Heart left ventricle (tissue), 16 donors: Measurements from ENCODE around the gene TOMM7. TPM values are rescaled to one million over a fixed set of nuclear protein-coding genes. Genes with fewer than 3 reads are reported as not detected.
"Not testable (repeated sequence)": the region's sequence is repeated elsewhere in the genome, so short reads cannot be mapped to it uniquely, and the experiment has no call there.

Experiments
- ATAC-seq, 4 donors: fragments of 200-7000 bp; cut with Tn5 transposase; one replicate each; pipeline ENCODE4 v1.9.1; 2020 to 2022; ENCODE audit warnings: moderate library complexity in 4 of 4, mild to moderate bottlenecking in 3 of 4, moderate number of reproducible peaks in 1 of 4
- DNase-seq, 5 donors: peaks; one replicate each; pipeline ENCODE4 v3.0.0-alpha.2; 2020
- H3K27ac ChIP-seq, 12 donors: fragments of 200-600 bp; sonication (generic) in 4 of 12; one replicate each; pipeline versions ENCODE4 v1.5.0 to v1.8.0; 2016 to 2022; ENCODE audit warnings: mild to moderate bottlenecking in 2 of 12
- H3K27me3 ChIP-seq, 9 donors: fragments of 200-600 bp; sonication (generic) in 2 of 9; one replicate each; pipeline versions ENCODE4 v1.5.1 to v1.8.0; 2016 to 2022; ENCODE audit warnings: mild to moderate bottlenecking in 3 of 9
- H3K36me3 ChIP-seq, 9 donors: fragments of 200-600 bp; sonication (generic) in 2 of 9; one replicate each; pipeline versions ENCODE4 v1.5.0 to v1.8.0; 2018 to 2022; ENCODE audit warnings: mild to moderate bottlenecking in 2 of 9
- H3K4me1 ChIP-seq, 12 donors: fragments of 200-600 bp; sonication (generic) in 4 of 12; one replicate each; pipeline versions ENCODE4 v1.5.0 to v1.8.0; 2016 to 2022; ENCODE audit warnings: mild to moderate bottlenecking in 3 of 12
- H3K4me3 ChIP-seq, 12 donors: fragments of 200-600 bp; sonication (generic) in 4 of 12; one replicate each; pipeline versions ENCODE4 v1.5.0 to v1.8.0; 2017 to 2022; ENCODE audit warnings: mild to moderate bottlenecking in 9 of 12, moderate library complexity in 4 of 12
- H3K9me3 ChIP-seq, 12 donors: fragments of 200-600 bp; sonication (generic) in 4 of 12; one replicate each; pipeline versions ENCODE4 v1.5.0 to v1.8.0; 2016 to 2022; ENCODE audit warnings: mild to moderate bottlenecking in 1 of 12
- CTCF ChIP-seq, 12 donors: fragments of 200-600 bp; sonication (generic) in 4 of 12; IDR thresholded peaks; one replicate each; pipeline versions ENCODE4 v1.5.0 to v1.8.0; 2018 to 2022; ENCODE audit warnings: antibody characterized with exemption in 12 of 12, mild to moderate bottlenecking in 5 of 12
- POLR2A ChIP-seq, 2 donors: fragments of 450-650 bp; IDR thresholded peaks; one replicate each; pipeline ENCODE4 v1.6.1; 2017; ENCODE audit warnings: antibody characterized with exemption in 2 of 2, mild to moderate bottlenecking in 2 of 2, moderate library complexity in 2 of 2
- WGBS, 4 donors: extraction: QIAGEN DNeasy Blood & Tissue Kit in 2 of 4; methylation state at CpG; one replicate each; pipeline versions ENCODE4 v1.1.5 to v1.1.7; 2013 to 2018; 5-methylcytosine and 5-hydroxymethylcytosine counted together
- intact Hi-C, 10 donors: fragments of 100-400 bp; cut with DNase I; formaldehyde crosslinking; loops; one replicate each; pipeline versions ENCODE4 v1.11.1 to v1.14.2; 2022
- polyA plus RNA-seq, 2 donors: library from polyadenylated mRNA; stranded (reverse); fragments of 200-250 nt; gene quantifications; one replicate each; pipeline ENCODE4 v1.2.3, GENCODE V29; 2013
- total RNA-seq, 9 donors: library from RNA; depleted of rRNA in 2 of 9; stranded (reverse); fragments of >200 nt in 2 of 9; fragmentation: NEBNext Ultra II Directional in 3 of 9; extraction: Animal tissue kit (Norgen Biotek cat#: 25700) in 3 of 9; gene quantifications; one replicate each; pipeline versions ENCODE4 v1.1.0 to v1.2.4, GENCODE V29; 2016 to 2023
- donor health status: ischemic (EF 13 %, LVEDD 7.1; RV severe dilation, severe dysfunction).
- donor health status: healthy with polysubstance abuse.
- donor health status: DM: no; HTN: yes; CAD: no.
- donor health status: DM: no; HTN: no; CAD: no.
- donor health status: ischemic (EF 25% LVEDD 6.9; RV normal size, moderate dysfunction).
- donor health status: ischemic (EF 25% LVEDD 5.7; RV mildly dilated, moderate dysfunction).
- donor health status: healthy.
- donor health status: DM: yes; HTN: yes; CAD: no.
- donor health status: ischemic (EF 35%, LVEDD 5.7; RV mildly dilated, moderate dysfunction).
- donor health status: nonischemic (EF 11% LVEDD 7.7; RV severe dilation, severe dysfunction).
- donor health status: DM: yes; HTN: yes; CAD: no.
- donor health status: PGD.
- donor health status: ischemic (EF 29% LVEDD 5.4; RV normal size, mild dysfunction).
- donor health status: nonischemic (EF 23%, LVEDD 6.1; RV moderate dilation, normal function).

TOMM7 gene
- total and polyA plus RNA-seq, 11 donors = 137 to 529 (median 351) TPM

GRCh38 chr7:22793593-22794462 is 28.8 kb downstream of the TOMM7 start:
- Histone ChIP-seq H3K27ac (no peak overlapping the region), H3K9me3 (no peaks in the 10 kb centered on the region), H3K36me3 (no peaks in the 10 kb centered on the region), H3K27me3 (no peaks in the 10 kb centered on the region), H3K4me1 (no peaks in the 10 kb centered on the region), H3K4me3 (no peak overlapping the region)
- TF ChIP-seq CTCF (IDR thresholded peaks at IDR 0.05) = no peak
- TF ChIP-seq POLR2A (IDR thresholded peaks at IDR 0.05) = no peak
- intact Hi-C loops = no loop called here
- ATAC-seq (no peak), DNase-seq (no peak)
- 94 to 97% (median 94%) methylated on average over 5 of the region's 5 CpGs for WGBS, 4 donors

- Histone ChIP-seq H3K4me1 (no peaks in the 10 kb centered on the region), H3K36me3 (no peaks in the 10 kb centered on the region), H3K27me3 (no peaks in the 10 kb centered on the region), H3K9me3 (no peaks in the 10 kb centered on the region), H3K27ac (no peak overlapping the region), H3K4me3 (no peak overlapping the region)
- DNase-seq = no peak
- no peak for ATAC-seq
- intact Hi-C loops = no loop called here
- no peak for TF ChIP-seq POLR2A (IDR thresholded peaks at IDR 0.05)
- TF ChIP-seq CTCF (IDR thresholded peaks at IDR 0.05) = no peak
- WGBS, 4 donors = 67 to 73% (median 70%) methylated on average over 4 of the region's 4 CpGs
These were observed 31.2 kb downstream of the TOMM7 start for GRCh38 chr7:22791204-22792158.

GRCh38 chr7:22790640-22791039 is 32.0 kb downstream of the TOMM7 start:
- H3K36me3 ChIP-seq, H3K27me3 ChIP-seq, H3K27ac ChIP-seq, H3K4me3 ChIP-seq, H3K4me1 ChIP-seq, H3K9me3 ChIP-seq, ATAC-seq, DNase-seq, intact Hi-C loops: not testable (repeated sequence)
- 85 to 94% (median 92%) methylated on average over 13 of the region's 13 CpGs for WGBS, 4 donors

- Histone ChIP-seq H3K9me3 (no peaks in the 10 kb centered on the region), H3K4me3 (no peak overlapping the region), H3K27me3 (no peaks in the 10 kb centered on the region), H3K27ac (no peak overlapping the region), H3K4me1 (no peaks in the 10 kb centered on the region), H3K36me3 (no peaks in the 10 kb centered on the region)
- intact Hi-C loops = no loop called here
- ATAC-seq (no peak), DNase-seq (no peak)
- no peak for TF ChIP-seq POLR2A (IDR thresholded peaks at IDR 0.05)
- TF ChIP-seq CTCF (IDR thresholded peaks at IDR 0.05) = no peak
These were observed 34.7 kb downstream of the TOMM7 start for GRCh38 chr7:22787951-22788350.
